HG03060 (cell line): ENCODE results near the gene ARHGAP21.

Experiments used
- ATAC-seq: cut with Tn5 transposase; IDR thresholded peaks from one replicate; pipeline ENCODE4 v1.9.1; 2021; ENCODE audit warnings: low read depth, moderate number of reproducible peaks; ENCODE audit not compliant: unreplicated experiment

The ARHGAP21 gene

GRCh38 chr10:24589265-24589664 is 134.4 kb downstream of the ARHGAP21 start:
- no peak for ATAC-seq

- no peak for ATAC-seq
Observed at GRCh38 chr10:24579906-24580305, 143.8 kb downstream of the ARHGAP21 start.

GRCh38 chr10:24579448-24579847 is 144.2 kb downstream of the ARHGAP21 start:
- ATAC-seq, result no peak

- ATAC-seq, result no peak
Observed at GRCh38 chr10:24575481-24576002, 148.1 kb downstream of the ARHGAP21 start.

- ATAC-seq, result no peak
Observed at GRCh38 chr10:24574578-24575155, 149.0 kb downstream of the ARHGAP21 start.

GRCh38 chr10:24574161-24574560 is 149.5 kb downstream of the ARHGAP21 start:
- no peak for ATAC-seq

GRCh38 chr10:24571870-24572450 is 151.7 kb downstream of the ARHGAP21 start:
- ATAC-seq, result no peak

GRCh38 chr10:24570658-24571426 is 152.8 kb downstream of the ARHGAP21 start:
- ATAC-seq, result no peak

GRCh38 chr10:24569828-24570657 is 153.6 kb downstream of the ARHGAP21 start:
- no peak for ATAC-seq

GRCh38 chr10:24569330-24569796 is 154.3 kb downstream of the ARHGAP21 start:
- no peak for ATAC-seq

GRCh38 chr10:24568042-24568441 is 155.6 kb downstream of the ARHGAP21 start:
- no peak for ATAC-seq

GRCh38 chr10:24561453-24561852 is 162.2 kb downstream of the ARHGAP21 start:
- ATAC-seq, result no peak

GRCh38 chr10:24556750-24557742 is 166.6 kb downstream of the ARHGAP21 start:
- ATAC-seq, result no peak

GRCh38 chr10:24556126-24556749 is 167.4 kb downstream of the ARHGAP21 start:
- ATAC-seq, result no peak

GRCh38 chr10:24554036-24554435 is 169.7 kb downstream of the ARHGAP21 start:
- no peak for ATAC-seq

- ATAC-seq, result no peak
Observed at GRCh38 chr10:24553051-24553612, 170.6 kb downstream of the ARHGAP21 start.

GRCh38 chr10:24552346-24553016 is 171.2 kb downstream of the ARHGAP21 start:
- no peak for ATAC-seq

- no peak for ATAC-seq
Observed at GRCh38 chr10:24551161-24551560, 172.5 kb downstream of the ARHGAP21 start.
